Heart left ventricle (tissue), 16 donors: ENCODE measurements around the gene FOXR1. TPM values are rescaled to one million over a fixed set of nuclear protein-coding genes. Genes with fewer than 3 reads are reported as not detected.
"Not testable (repeated sequence)": the region's sequence is repeated elsewhere in the genome, so short reads cannot be mapped to it uniquely, and the experiment has no call there.

Experiments used
- ATAC-seq, 4 donors: fragments of 200-7000 bp; cut with Tn5 transposase; one replicate each; pipeline ENCODE4 v1.9.1; 2020 to 2022; ENCODE audit warnings: moderate library complexity in 4 of 4, mild to moderate bottlenecking in 3 of 4, moderate number of reproducible peaks in 1 of 4
- DNase-seq, 5 donors: peaks; one replicate each; pipeline ENCODE4 v3.0.0-alpha.2; 2020
- H3K27ac ChIP-seq, 12 donors: fragments of 200-600 bp; sonication (generic) in 4 of 12; one replicate each; pipeline versions ENCODE4 v1.5.0 to v1.8.0; 2016 to 2022; ENCODE audit warnings: mild to moderate bottlenecking in 2 of 12
- H3K27me3 ChIP-seq, 9 donors: fragments of 200-600 bp; sonication (generic) in 2 of 9; one replicate each; pipeline versions ENCODE4 v1.5.1 to v1.8.0; 2016 to 2022; ENCODE audit warnings: mild to moderate bottlenecking in 3 of 9
- H3K36me3 ChIP-seq, 9 donors: fragments of 200-600 bp; sonication (generic) in 2 of 9; one replicate each; pipeline versions ENCODE4 v1.5.0 to v1.8.0; 2018 to 2022; ENCODE audit warnings: mild to moderate bottlenecking in 2 of 9
- H3K4me1 ChIP-seq, 12 donors: fragments of 200-600 bp; sonication (generic) in 4 of 12; one replicate each; pipeline versions ENCODE4 v1.5.0 to v1.8.0; 2016 to 2022; ENCODE audit warnings: mild to moderate bottlenecking in 3 of 12
- H3K4me3 ChIP-seq, 12 donors: fragments of 200-600 bp; sonication (generic) in 4 of 12; one replicate each; pipeline versions ENCODE4 v1.5.0 to v1.8.0; 2017 to 2022; ENCODE audit warnings: mild to moderate bottlenecking in 9 of 12, moderate library complexity in 4 of 12
- H3K9me3 ChIP-seq, 12 donors: fragments of 200-600 bp; sonication (generic) in 4 of 12; one replicate each; pipeline versions ENCODE4 v1.5.0 to v1.8.0; 2016 to 2022; ENCODE audit warnings: mild to moderate bottlenecking in 1 of 12
- POLR2A ChIP-seq, 2 donors: fragments of 450-650 bp; IDR thresholded peaks; one replicate each; pipeline ENCODE4 v1.6.1; 2017; ENCODE audit warnings: antibody characterized with exemption in 2 of 2, mild to moderate bottlenecking in 2 of 2, moderate library complexity in 2 of 2
- WGBS, 4 donors: extraction: QIAGEN DNeasy Blood & Tissue Kit in 2 of 4; methylation state at CpG; one replicate each; pipeline versions ENCODE4 v1.1.5 to v1.1.7; 2013 to 2018; 5-methylcytosine and 5-hydroxymethylcytosine counted together
- intact Hi-C, 10 donors: fragments of 100-400 bp; cut with DNase I; formaldehyde crosslinking; loops; one replicate each; pipeline versions ENCODE4 v1.11.1 to v1.14.2; 2022
- polyA plus RNA-seq, 2 donors: library from polyadenylated mRNA; stranded (reverse); fragments of 200-250 nt; gene quantifications; one replicate each; pipeline ENCODE4 v1.2.3, GENCODE V29; 2013
- total RNA-seq, 9 donors: library from RNA; depleted of rRNA in 2 of 9; stranded (reverse); fragments of >200 nt in 2 of 9; fragmentation: NEBNext Ultra II Directional in 3 of 9; extraction: Animal tissue kit (Norgen Biotek cat#: 25700) in 3 of 9; gene quantifications; one replicate each; pipeline versions ENCODE4 v1.1.0 to v1.2.4, GENCODE V29; 2016 to 2023
- TF ChIP-seq, protein P1 (sequence below), 12 donors: fragments of 200-600 bp; sonication (generic) in 4 of 12; IDR thresholded peaks; one replicate each; pipeline versions ENCODE4 v1.5.0 to v1.8.0; 2018 to 2022; ENCODE audit warnings: antibody characterized with exemption in 12 of 12, mild to moderate bottlenecking in 5 of 12
- donor health status: ischemic (EF 13 %, LVEDD 7.1; RV severe dilation, severe dysfunction).
- donor health status: healthy with polysubstance abuse.
- donor health status: DM: no; HTN: yes; CAD: no.
- donor health status: DM: no; HTN: no; CAD: no.
- donor health status: ischemic (EF 25% LVEDD 6.9; RV normal size, moderate dysfunction).
- donor health status: ischemic (EF 25% LVEDD 5.7; RV mildly dilated, moderate dysfunction).
- donor health status: healthy.
- donor health status: DM: yes; HTN: yes; CAD: no.
- donor health status: ischemic (EF 35%, LVEDD 5.7; RV mildly dilated, moderate dysfunction).
- donor health status: nonischemic (EF 11% LVEDD 7.7; RV severe dilation, severe dysfunction).
- donor health status: DM: yes; HTN: yes; CAD: no.
- donor health status: PGD.
- donor health status: ischemic (EF 29% LVEDD 5.4; RV normal size, mild dysfunction).
- donor health status: nonischemic (EF 23%, LVEDD 6.1; RV moderate dilation, normal function).

Gene FOXR1
- total and polyA plus RNA-seq, 11 donors, result not detected

DNA sequence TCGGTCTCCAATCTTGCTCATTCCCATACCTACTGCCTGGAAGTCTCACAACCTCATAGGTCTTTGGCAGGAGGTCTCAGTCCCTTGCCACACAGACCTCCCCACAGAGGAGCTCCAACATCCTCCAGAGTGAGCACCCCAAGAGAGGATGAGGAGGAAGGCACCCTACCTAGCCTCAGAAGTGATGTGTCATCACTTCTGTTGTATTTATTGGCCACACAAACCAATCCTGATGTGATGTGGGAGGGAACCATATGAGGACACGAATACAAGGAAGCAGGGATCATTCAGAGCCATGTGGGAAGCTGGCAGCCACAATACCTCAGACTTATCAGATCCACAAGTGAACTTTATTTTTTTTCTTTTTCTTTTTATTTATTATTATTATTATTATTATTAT lies 24.5 kb upstream of the FOXR1 start:
- ATAC-seq (no peak), DNase-seq (no peak)
- TF ChIP-seq POLR2A (IDR thresholded peaks at IDR 0.05), result no peak
- TF ChIP-seq, protein P1, sequence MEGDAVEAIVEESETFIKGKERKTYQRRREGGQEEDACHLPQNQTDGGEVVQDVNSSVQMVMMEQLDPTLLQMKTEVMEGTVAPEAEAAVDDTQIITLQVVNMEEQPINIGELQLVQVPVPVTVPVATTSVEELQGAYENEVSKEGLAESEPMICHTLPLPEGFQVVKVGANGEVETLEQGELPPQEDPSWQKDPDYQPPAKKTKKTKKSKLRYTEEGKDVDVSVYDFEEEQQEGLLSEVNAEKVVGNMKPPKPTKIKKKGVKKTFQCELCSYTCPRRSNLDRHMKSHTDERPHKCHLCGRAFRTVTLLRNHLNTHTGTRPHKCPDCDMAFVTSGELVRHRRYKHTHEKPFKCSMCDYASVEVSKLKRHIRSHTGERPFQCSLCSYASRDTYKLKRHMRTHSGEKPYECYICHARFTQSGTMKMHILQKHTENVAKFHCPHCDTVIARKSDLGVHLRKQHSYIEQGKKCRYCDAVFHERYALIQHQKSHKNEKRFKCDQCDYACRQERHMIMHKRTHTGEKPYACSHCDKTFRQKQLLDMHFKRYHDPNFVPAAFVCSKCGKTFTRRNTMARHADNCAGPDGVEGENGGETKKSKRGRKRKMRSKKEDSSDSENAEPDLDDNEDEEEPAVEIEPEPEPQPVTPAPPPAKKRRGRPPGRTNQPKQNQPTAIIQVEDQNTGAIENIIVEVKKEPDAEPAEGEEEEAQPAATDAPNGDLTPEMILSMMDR (IDR thresholded peaks at IDR 0.05), result no peak
- intact Hi-C loops, result no loop called here
- no peaks in the 10 kb centered on the region for H3K4me1 ChIP-seq
- 20 to 37% (median 28%) methylated on average over 2 of the region's 2 CpGs for WGBS, 4 donors
- no peak overlapping the region for H3K4me3 ChIP-seq
- H3K9me3 ChIP-seq, result no peaks in the 10 kb centered on the region
- no peak overlapping the region for H3K27ac ChIP-seq
- H3K36me3 ChIP-seq, result no peaks in the 10 kb centered on the region
- H3K27me3 ChIP-seq, result peaks cover 0 to 14% (median 0%) of the 10 kb centered on the region in 9 donors

DNA sequence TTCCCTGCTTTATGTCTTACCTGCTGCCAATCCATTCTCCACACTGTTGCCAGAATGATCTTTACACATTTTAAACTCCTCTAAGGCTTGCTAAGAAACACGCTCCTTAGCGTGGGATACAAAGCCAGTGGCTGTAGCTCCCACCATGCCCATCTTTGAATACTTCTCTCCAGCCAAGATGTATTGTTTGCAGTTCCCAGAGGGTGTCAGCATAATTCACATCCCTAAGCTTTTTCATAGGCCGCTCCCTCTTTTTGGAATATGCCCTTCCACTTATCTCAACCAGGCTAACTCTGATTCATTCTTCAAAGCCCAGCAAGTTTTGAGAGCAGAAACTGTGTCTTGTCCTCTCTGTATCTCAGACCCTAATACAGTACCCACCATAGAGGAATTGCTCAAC lies 23.6 kb upstream of the FOXR1 start:
- Histone ChIP-seq H3K4me3 (no peak overlapping the region), H3K27me3 (peaks cover 0 to 12% (median 0%) of the 10 kb centered on the region in 9 donors), H3K4me1 (no peaks in the 10 kb centered on the region), H3K36me3 (no peaks in the 10 kb centered on the region), H3K27ac (no peak overlapping the region), H3K9me3 (no peaks in the 10 kb centered on the region)
- intact Hi-C loops, result no loop called here
- ATAC-seq (no peak), DNase-seq (no peak)
- TF ChIP-seq POLR2A (IDR thresholded peaks at IDR 0.05), result no peak
- TF ChIP-seq, protein P1 (IDR thresholded peaks at IDR 0.05), result no peak
- WGBS, 4 donors, result 78 to 85% (median 81%) methylated on average over 3 of the region's 3 CpGs

DNA sequence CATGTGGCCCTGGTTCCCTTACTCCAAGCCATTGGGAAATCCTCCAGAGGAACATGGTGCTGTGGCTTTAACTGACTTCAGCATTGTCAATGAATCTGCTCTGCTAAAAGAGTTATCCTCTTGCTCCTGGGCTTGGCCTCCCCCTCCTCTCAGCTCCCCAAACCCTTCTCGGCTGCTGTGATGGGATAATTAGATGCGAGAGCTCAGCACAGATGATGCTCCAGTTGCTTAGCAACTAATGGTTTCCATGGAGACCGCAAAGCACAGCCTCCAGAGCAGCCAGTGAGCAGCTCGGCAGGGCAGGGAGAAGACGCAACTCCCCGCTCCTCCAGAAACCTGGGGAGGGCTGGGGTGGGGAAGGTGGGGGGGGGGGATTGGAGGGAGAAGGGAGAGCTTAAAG lies 18.3 kb upstream of the FOXR1 start:
- TF ChIP-seq POLR2A (IDR thresholded peaks at IDR 0.05), result no peak
- TF ChIP-seq, protein P1 (IDR thresholded peaks at IDR 0.05), result no peak
- 31 to 50% (median 40%) methylated on average over 3 to 6 of the region's 6 CpGs for WGBS, 4 donors
- no peaks in the 10 kb centered on the region for H3K9me3 ChIP-seq
- peaks cover 0 to 11% (median 0%) of the 10 kb centered on the region in 9 donors for H3K27me3 ChIP-seq
- intact Hi-C loops, result loop anchor here in 2 of 10 donors (10.0 kb wide), 1 partner anchor 48 kb away; no protein-coding TSS in a partner anchor
- H3K4me3 ChIP-seq, result no peak overlapping the region
- ATAC-seq (no peak), DNase-seq (no peak)
- no peak overlapping the region for H3K27ac ChIP-seq
- no peaks in the 10 kb centered on the region for H3K36me3 ChIP-seq
- H3K4me1 ChIP-seq, result peaks cover 0 to 7% (median 0%) of the 10 kb centered on the region in 12 donors

DNA sequence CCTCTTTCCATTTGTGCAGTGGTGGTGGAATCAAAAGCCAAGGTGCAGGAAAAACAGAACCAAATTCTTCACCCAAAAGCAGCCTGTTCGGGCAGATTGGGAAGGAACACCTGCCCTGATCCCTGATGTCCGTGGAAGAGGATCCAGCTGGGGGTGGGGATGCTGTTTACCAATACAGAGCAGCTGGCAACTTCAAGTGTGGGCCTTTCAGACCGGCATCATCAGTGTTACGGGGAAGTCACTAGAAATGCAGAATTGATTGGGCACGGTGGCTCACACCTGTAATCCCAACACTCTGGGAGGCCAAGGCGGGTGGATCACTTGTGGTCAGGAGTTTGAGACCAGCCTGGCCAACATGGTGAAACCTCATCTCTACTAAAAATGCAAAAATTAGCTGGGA lies 17.6 kb upstream of the FOXR1 start:
- H3K27me3 ChIP-seq, result peaks cover 0 to 11% (median 0%) of the 10 kb centered on the region in 9 donors
- H3K27ac ChIP-seq, H3K9me3 ChIP-seq, H3K36me3 ChIP-seq, H3K4me1 ChIP-seq, ATAC-seq, H3K4me3 ChIP-seq, DNase-seq: not testable (repeated sequence)
- intact Hi-C loops, result loop anchor here in 3 of 10 donors (2.0 to 10.0 kb wide), 2 partner anchors 49 to 265 kb away; no protein-coding TSS in a partner anchor
- 72 to 88% (median 80%) methylated on average over 6 of the region's 6 CpGs for WGBS, 4 donors
